ENCODE data around the gene RTN4R.

The RTN4R gene

GRCh38 chr22:20241579-20242392 is 26.3 kb downstream of the RTN4R start:
- DNase-seq (ENCODE audit: low spot score) = no peak

GRCh38 chr22:20240900-20241299 is 27.2 kb downstream of the RTN4R start:
- no peak for DNase-seq (ENCODE audit: low spot score)

- DNase-seq (ENCODE audit: low spot score) = no peak
Observed at GRCh38 chr22:20240447-20240764, 27.7 kb downstream of the RTN4R start.

GRCh38 chr22:20239676-20240446 is 28.3 kb downstream of the RTN4R start:
- DNase-seq (ENCODE audit: low spot score) = no peak

GRCh38 chr22:20238901-20239675 is 29.0 kb downstream of the RTN4R start:
- DNase-seq (ENCODE audit: low spot score) = peak; percentile 61

- peak; percentile 64 for DNase-seq (ENCODE audit: low spot score)
Observed at GRCh38 chr22:20238536-20238900, 29.6 kb downstream of the RTN4R start.

- DNase-seq (ENCODE audit: low spot score) = no peak
Observed at GRCh38 chr22:20237480-20238440, 30.4 kb downstream of the RTN4R start.

GRCh38 chr22:20236052-20236717 is 31.9 kb downstream of the RTN4R start:
- DNase-seq (ENCODE audit: low spot score) = no peak

- no peak for DNase-seq (ENCODE audit: low spot score)
Observed at GRCh38 chr22:20235389-20235991, 32.6 kb downstream of the RTN4R start.

- DNase-seq (ENCODE audit: low spot score) = no peak
Observed at GRCh38 chr22:20234760-20235388, 33.2 kb downstream of the RTN4R start.

GRCh38 chr22:20234314-20234682 is 33.8 kb downstream of the RTN4R start:
- no peak for DNase-seq (ENCODE audit: low spot score)

- no peak for DNase-seq (ENCODE audit: low spot score)
Observed at GRCh38 chr22:20233351-20234313, 34.5 kb downstream of the RTN4R start.

GRCh38 chr22:20232781-20233180 is 35.3 kb downstream of the RTN4R start:
- DNase-seq (ENCODE audit: low spot score) = no peak

- no peak for DNase-seq (ENCODE audit: low spot score)
Observed at GRCh38 chr22:20232237-20232598, 35.9 kb downstream of the RTN4R start.

GRCh38 chr22:20231514-20232236 is 36.4 kb downstream of the RTN4R start:
- DNase-seq (ENCODE audit: low spot score) = no peak

GRCh38 chr22:20230777-20231420 is 37.2 kb downstream of the RTN4R start:
- no peak for DNase-seq (ENCODE audit: low spot score)

- DNase-seq (ENCODE audit: low spot score) = no peak
Observed at GRCh38 chr22:20229916-20230775, 38.0 kb downstream of the RTN4R start.

All from hepatic stellate cell (primary cell).